ENCODE data around the gene LIN7B.

DNA sequence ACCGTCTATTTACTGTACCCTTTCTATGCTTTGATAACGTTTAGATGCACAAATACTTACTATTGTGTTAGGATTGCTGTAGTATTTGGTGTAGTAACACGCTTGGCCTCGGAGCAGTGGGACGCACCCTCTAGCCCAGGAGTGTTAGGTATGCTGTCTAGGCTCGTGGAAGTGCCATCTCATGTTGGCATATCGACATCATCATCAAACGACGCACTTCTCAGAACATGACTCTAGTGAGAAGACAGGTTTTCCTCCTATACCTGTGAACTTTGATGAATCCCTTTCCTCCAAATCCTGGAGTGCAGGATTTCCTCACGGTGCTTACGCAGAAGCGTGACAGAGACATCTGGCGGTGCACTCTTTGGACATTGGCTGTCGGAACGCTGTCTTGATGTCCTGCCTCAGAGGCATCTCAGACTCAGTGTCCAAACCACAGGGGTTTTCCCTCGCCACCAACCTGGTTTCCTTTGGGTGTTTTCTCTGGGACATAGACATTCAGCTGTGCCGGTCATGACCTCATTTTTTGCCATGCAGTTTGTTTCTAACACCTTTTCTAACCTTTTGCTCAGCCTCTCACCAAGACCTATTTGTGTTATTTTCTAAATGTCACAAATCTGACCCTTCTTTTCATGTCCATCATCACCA, 22.7 kb upstream of the LIN7B start:
- TF ChIP-seq, protein P1, sequence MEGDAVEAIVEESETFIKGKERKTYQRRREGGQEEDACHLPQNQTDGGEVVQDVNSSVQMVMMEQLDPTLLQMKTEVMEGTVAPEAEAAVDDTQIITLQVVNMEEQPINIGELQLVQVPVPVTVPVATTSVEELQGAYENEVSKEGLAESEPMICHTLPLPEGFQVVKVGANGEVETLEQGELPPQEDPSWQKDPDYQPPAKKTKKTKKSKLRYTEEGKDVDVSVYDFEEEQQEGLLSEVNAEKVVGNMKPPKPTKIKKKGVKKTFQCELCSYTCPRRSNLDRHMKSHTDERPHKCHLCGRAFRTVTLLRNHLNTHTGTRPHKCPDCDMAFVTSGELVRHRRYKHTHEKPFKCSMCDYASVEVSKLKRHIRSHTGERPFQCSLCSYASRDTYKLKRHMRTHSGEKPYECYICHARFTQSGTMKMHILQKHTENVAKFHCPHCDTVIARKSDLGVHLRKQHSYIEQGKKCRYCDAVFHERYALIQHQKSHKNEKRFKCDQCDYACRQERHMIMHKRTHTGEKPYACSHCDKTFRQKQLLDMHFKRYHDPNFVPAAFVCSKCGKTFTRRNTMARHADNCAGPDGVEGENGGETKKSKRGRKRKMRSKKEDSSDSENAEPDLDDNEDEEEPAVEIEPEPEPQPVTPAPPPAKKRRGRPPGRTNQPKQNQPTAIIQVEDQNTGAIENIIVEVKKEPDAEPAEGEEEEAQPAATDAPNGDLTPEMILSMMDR (IDR thresholded peaks at IDR 0.05; ENCODE audit: low read depth, low read length, poor library complexity, severe bottlenecking), result no peak
- no peak for TF ChIP-seq EZH2phosphoT487 (IDR thresholded peaks at IDR 0.05; ENCODE audit: borderline replicate concordance, low read length)

Measured in DOHH2 (cell line).